ENCODE results near the gene SNX2.

The SNX2 gene

GRCh38 chr5:122789461-122790171, 14.7 kb downstream of the SNX2 start:
- TF ChIP-seq ZBTB7A (IDR thresholded peaks at IDR 0.05; ENCODE audit: low read depth) (no peak), YY1 (IDR thresholded peaks at IDR 0.05; ENCODE audit: low read depth) (no peak), TAF1 (IDR thresholded peaks at IDR 0.05; ENCODE audit: low read depth) (no peak), TCF12 (IDR thresholded peaks at IDR 0.05; ENCODE audit: low read depth) (no peak), REST (IDR thresholded peaks at IDR 0.05; ENCODE audit: low read depth) (no peak), FOXM1 (IDR thresholded peaks at IDR 0.05; ENCODE audit: borderline replicate concordance, low read depth) (no peak), RAD21 (IDR thresholded peaks at IDR 0.05; ENCODE audit: low read depth) (no peak)

GRCh38 chr5:122790354-122791103, 15.6 kb downstream of the SNX2 start:
- no peak for TF ChIP-seq CEBPB (IDR thresholded peaks at IDR 0.05)
- TF ChIP-seq NFIC (IDR thresholded peaks at IDR 0.05), result no peak
- TF ChIP-seq EGR1 (IDR thresholded peaks at IDR 0.05), result no peak
- no peak for TF ChIP-seq TEAD4 (IDR thresholded peaks at IDR 0.05)
- no peak for TF ChIP-seq REST (IDR thresholded peaks at IDR 0.05; ENCODE audit: low read depth)
- TF ChIP-seq TCF12 (IDR thresholded peaks at IDR 0.05; ENCODE audit: low read depth), result no peak
- no peak for TF ChIP-seq YY1 (IDR thresholded peaks at IDR 0.05; ENCODE audit: low read depth)
- TF ChIP-seq ZBTB7A (IDR thresholded peaks at IDR 0.05; ENCODE audit: low read depth), result no peak
- no peak for TF ChIP-seq RAD21 (IDR thresholded peaks at IDR 0.05; ENCODE audit: low read depth)
- TF ChIP-seq FOXM1 (IDR thresholded peaks at IDR 0.05; ENCODE audit: borderline replicate concordance, low read depth), result no peak
- no peak for TF ChIP-seq CREB1 (IDR thresholded peaks at IDR 0.05; ENCODE audit: low read depth)
- no peak for TF ChIP-seq TAF1 (IDR thresholded peaks at IDR 0.05; ENCODE audit: low read depth)
- no peak for TF ChIP-seq EP300 (IDR thresholded peaks at IDR 0.05; ENCODE audit: borderline replicate concordance)
- no peak for TF ChIP-seq USF1 (IDR thresholded peaks at IDR 0.05)
- TF ChIP-seq MAX (IDR thresholded peaks at IDR 0.05), result no peak

- no peak for TF ChIP-seq MAX (IDR thresholded peaks at IDR 0.05)
- no peak for TF ChIP-seq CEBPB (IDR thresholded peaks at IDR 0.05)
Observed at GRCh38 chr5:122805481-122805880, 30.6 kb downstream of the SNX2 start.

- no peak for TF ChIP-seq NFIC (IDR thresholded peaks at IDR 0.05)
- TF ChIP-seq CREB1 (IDR thresholded peaks at IDR 0.05; ENCODE audit: low read depth), result no peak
- TF ChIP-seq RAD21 (IDR thresholded peaks at IDR 0.05; ENCODE audit: low read depth), result no peak
- TF ChIP-seq TEAD4 (IDR thresholded peaks at IDR 0.05), result no peak
- no peak for TF ChIP-seq EGR1 (IDR thresholded peaks at IDR 0.05)
- TF ChIP-seq YY1 (IDR thresholded peaks at IDR 0.05; ENCODE audit: low read depth), result no peak
- TF ChIP-seq EP300 (IDR thresholded peaks at IDR 0.05; ENCODE audit: borderline replicate concordance), result no peak
Observed at GRCh38 chr5:122810405-122810804, 35.5 kb downstream of the SNX2 start.

- no peak for TF ChIP-seq TEAD4 (IDR thresholded peaks at IDR 0.05)
- TF ChIP-seq MAX (IDR thresholded peaks at IDR 0.05), result no peak
- no peak for TF ChIP-seq CREB1 (IDR thresholded peaks at IDR 0.05; ENCODE audit: low read depth)
- TF ChIP-seq YY1 (IDR thresholded peaks at IDR 0.05; ENCODE audit: low read depth), result no peak
- no peak for TF ChIP-seq REST (IDR thresholded peaks at IDR 0.05; ENCODE audit: low read depth)
- TF ChIP-seq TCF12 (IDR thresholded peaks at IDR 0.05; ENCODE audit: low read depth), result no peak
- no peak for TF ChIP-seq ZBTB7A (IDR thresholded peaks at IDR 0.05; ENCODE audit: low read depth)
- no peak for TF ChIP-seq NFIC (IDR thresholded peaks at IDR 0.05)
- no peak for TF ChIP-seq EGR1 (IDR thresholded peaks at IDR 0.05)
- no peak for TF ChIP-seq CEBPB (IDR thresholded peaks at IDR 0.05)
- TF ChIP-seq FOXM1 (IDR thresholded peaks at IDR 0.05; ENCODE audit: borderline replicate concordance, low read depth), result no peak
- TF ChIP-seq USF1 (IDR thresholded peaks at IDR 0.05), result no peak
- TF ChIP-seq EP300 (IDR thresholded peaks at IDR 0.05; ENCODE audit: borderline replicate concordance), result no peak
- TF ChIP-seq RAD21 (IDR thresholded peaks at IDR 0.05; ENCODE audit: low read depth), result no peak
- no peak for TF ChIP-seq TAF1 (IDR thresholded peaks at IDR 0.05; ENCODE audit: low read depth)
Observed at GRCh38 chr5:122815218-122815767, 40.4 kb downstream of the SNX2 start.

Data from Ishikawa (cell line).